Keratinocyte (primary cell): ENCODE measurements around the gene IQCK. TPM values are rescaled to one million over a fixed set of nuclear protein-coding genes. Genes with fewer than 3 reads are reported as not detected.
A peak's percentile ranks its signal among the peaks of the same experiment; 100 is the strongest.

Experiments
- DNase-seq: peaks from one replicate; pipeline ENCODE4 v3.0.0-alpha.2; 2011; ENCODE audit warnings: low read depth, missing footprints, low spot score
- FAIRE-seq: peaks from 2 replicates; lab custom pipeline; 2011; peaks lifted over from hg19 to GRCh38; lab: Jason Lieb, UNC
- H2AFZ ChIP-seq: 2 replicates; pipeline ENCODE4 v1.6.0; 2012; ENCODE audit warnings: low read length, control low read depth, inconsistent platforms; ENCODE audit not compliant: control insufficient read depth
- H3K27ac ChIP-seq: 2 replicates; pipeline ENCODE4 v1.5.1; 2011; ENCODE audit warnings: low read length; ENCODE audit not compliant: control insufficient read depth, insufficient read depth
- H3K27me3 ChIP-seq: 3 replicates; pipeline ENCODE4 v1.6.0; 2011; ENCODE audit warnings: low read length; ENCODE audit not compliant: control insufficient read depth, insufficient read depth; ENCODE audit errors: extremely low read depth
- H3K36me3 ChIP-seq, 2 experiments: 2 replicates in 1 of 2; 3 replicates in 1 of 2; pipeline ENCODE4 v1.5.1; 2011; ENCODE audit warnings: low read length in 2 of 2, mild to moderate bottlenecking in 1 of 2; ENCODE audit not compliant: control insufficient read depth in 2 of 2, insufficient read depth in 2 of 2; ENCODE audit errors: extremely low read depth in 1 of 2
- H3K4me1 ChIP-seq: 3 replicates; pipeline ENCODE4 v1.5.1; 2011; ENCODE audit warnings: low read length; ENCODE audit not compliant: control insufficient read depth, insufficient read depth; ENCODE audit errors: extremely low read depth
- H3K4me2 ChIP-seq: 3 replicates; pipeline ENCODE4 v1.6.0; 2011; ENCODE audit warnings: low read depth, low read length; ENCODE audit not compliant: control insufficient read depth, insufficient read depth; ENCODE audit errors: extremely low read depth
- H3K4me3 ChIP-seq, 3 experiments: fragments of 200-600 bp in 1 of 3; sonication (generic) in 1 of 3; 2 replicates in 2 of 3; 3 replicates in 1 of 3; pipeline ENCODE4 v1.5.1; 2011 to 2016; ENCODE audit warnings: low read length in 3 of 3, mild to moderate bottlenecking in 3 of 3, control low read depth in 2 of 3, inconsistent platforms in 1 of 3, low read depth in 1 of 3, mixed read lengths in 1 of 3, mixed run types in 1 of 3, moderate library complexity in 1 of 3; ENCODE audit not compliant: control insufficient read depth in 2 of 3, insufficient read depth in 2 of 3; ENCODE audit errors: extremely low read depth in 1 of 3
- H3K79me2 ChIP-seq: 2 replicates; pipeline ENCODE4 v1.6.0; 2012; ENCODE audit warnings: low read length; ENCODE audit not compliant: control insufficient read depth, insufficient read depth
- H3K9ac ChIP-seq: 3 replicates; pipeline ENCODE4 v1.6.0; 2011; ENCODE audit warnings: low read length; ENCODE audit not compliant: control insufficient read depth, insufficient read depth; ENCODE audit errors: extremely low read depth
- H3K9me1 ChIP-seq: 3 replicates; pipeline ENCODE4 v1.6.0; 2011; ENCODE audit warnings: low read length; ENCODE audit not compliant: control insufficient read depth, insufficient read depth; ENCODE audit errors: extremely low read depth
- H3K9me3 ChIP-seq: 2 replicates; pipeline ENCODE4 v1.5.1; 2012; ENCODE audit warnings: low read depth, low read length; ENCODE audit not compliant: control insufficient read depth
- H4K20me1 ChIP-seq: 3 replicates; pipeline ENCODE4 v1.6.0; 2011; ENCODE audit warnings: low read length; ENCODE audit not compliant: control insufficient read depth, insufficient read depth; ENCODE audit errors: extremely low read depth
- CTCF ChIP-seq, 3 experiments: IDR thresholded peaks in 1 of 3; conservative IDR thresholded peaks in 1 of 3; optimal IDR thresholded peaks in 1 of 3; 2 replicates in 2 of 3; 3 replicates in 1 of 3; pipeline versions ENCODE3 to v1.5.1; 2011; ENCODE audit warnings: low read length in 3 of 3, mild to moderate bottlenecking in 3 of 3, moderate library complexity in 2 of 3, control low read depth in 1 of 3, inconsistent platforms in 1 of 3; ENCODE audit not compliant: insufficient read depth in 2 of 3; ENCODE audit errors: extremely low read depth in 1 of 3
- EZH2 ChIP-seq: IDR thresholded peaks from one replicate; pipeline ENCODE4 v1.6.1; 2012; ENCODE audit warnings: inconsistent platforms, mild to moderate bottlenecking, low read length, moderate library complexity
- dilution Hi-C: fragments of 300-500 bp; cut with MboI; formaldehyde crosslinking; loops from one replicate; pipeline ENCODE4 v1.7.0; 2020; ENCODE audit warnings: low sequenced_read_pairs; ENCODE audit not compliant: extremely low pct_ligation_motif_present
- polyA plus RNA-seq, 5 experiments: library from polyadenylated mRNA; depleted of rRNA in 3 of 5; stranded (reverse) in 3 of 5; stranded (forward) in 1 of 5; unstranded in 1 of 5; fragments of >200 nt; gene quantifications; 1 replicate in 1 of 5; 2 replicates in 3 of 5; 3 replicates in 1 of 5; pipeline versions ENCODE4 v1.2.1 to v1.2.3, GENCODE V29; 2011 to 2012; ENCODE audit warnings: missing spikeins in 2 of 5, low read depth in 1 of 5, low replicate concordance in 1 of 5

IQCK gene
- polyA plus RNA-seq, 1 donor (not counting 4 experiments of a cell fraction or from before 2014, with no cell fraction given), result 9.7 TPM

DNA sequence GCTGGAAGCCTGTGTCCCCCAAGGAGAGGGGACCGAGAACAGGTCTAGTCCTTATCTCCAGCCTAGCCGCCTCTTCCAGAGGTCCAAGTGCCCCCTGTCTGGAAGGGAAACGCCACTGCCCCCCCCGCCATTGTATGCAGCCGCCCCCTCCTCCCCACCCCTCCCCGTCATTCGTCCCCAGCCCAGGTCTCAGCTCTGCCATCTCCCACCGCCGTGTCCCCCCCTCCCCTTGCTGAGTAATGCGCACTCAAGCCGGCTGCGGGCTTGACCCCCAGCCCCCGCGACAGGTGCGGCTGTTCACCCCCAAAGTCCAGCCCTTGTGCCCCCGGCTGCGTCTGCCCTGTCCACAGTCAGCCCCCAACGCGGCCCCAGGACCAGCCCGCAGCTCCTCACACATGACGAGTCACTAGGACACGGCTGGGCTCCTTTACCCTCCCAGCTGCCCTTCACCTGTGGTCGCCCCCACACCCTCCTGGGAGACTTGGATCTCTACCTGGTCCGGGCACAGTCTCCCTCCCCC, 166.0 kb downstream of the IQCK start:
- H3K27me3 ChIP-seq, result peaks cover 36% of the 10 kb centered on the region
- DNase-seq, result no peak
- no peaks in the 10 kb centered on the region for H3K79me2 ChIP-seq
- no peak overlapping the region for H3K27ac ChIP-seq
- H2AFZ ChIP-seq, result no peak overlapping the region
- no peaks in the 10 kb centered on the region for H4K20me1 ChIP-seq
- no peak overlapping the region for H3K4me3 ChIP-seq
- H3K9me1 ChIP-seq, result no peaks in the 10 kb centered on the region
- H3K36me3 ChIP-seq, result no peaks in the 10 kb centered on the region
- H3K9ac ChIP-seq, result no peak overlapping the region
- no peak overlapping the region for H3K4me2 ChIP-seq
- peaks cover 14% of the 10 kb centered on the region for H3K4me1 ChIP-seq
- TF ChIP-seq CTCF (optimal IDR thresholded peaks at IDR 0.05 in 1 of 3, IDR thresholded peaks at IDR 0.05 in 1 of 3, conservative IDR thresholded peaks at IDR 0.05 in 1 of 3; ENCODE audit: extremely low read depth in 1 of 3, insufficient read depth in 2 of 3, low read length in 3 of 3) (no peak), EZH2 (peak; percentile 34)
- dilution Hi-C loops, result loop anchor here (10.0 kb wide), 1 partner anchor 269 kb away; no protein-coding TSS in a partner anchor
- no peaks in the 10 kb centered on the region for H3K9me3 ChIP-seq
- FAIRE-seq, result no peak

DNA sequence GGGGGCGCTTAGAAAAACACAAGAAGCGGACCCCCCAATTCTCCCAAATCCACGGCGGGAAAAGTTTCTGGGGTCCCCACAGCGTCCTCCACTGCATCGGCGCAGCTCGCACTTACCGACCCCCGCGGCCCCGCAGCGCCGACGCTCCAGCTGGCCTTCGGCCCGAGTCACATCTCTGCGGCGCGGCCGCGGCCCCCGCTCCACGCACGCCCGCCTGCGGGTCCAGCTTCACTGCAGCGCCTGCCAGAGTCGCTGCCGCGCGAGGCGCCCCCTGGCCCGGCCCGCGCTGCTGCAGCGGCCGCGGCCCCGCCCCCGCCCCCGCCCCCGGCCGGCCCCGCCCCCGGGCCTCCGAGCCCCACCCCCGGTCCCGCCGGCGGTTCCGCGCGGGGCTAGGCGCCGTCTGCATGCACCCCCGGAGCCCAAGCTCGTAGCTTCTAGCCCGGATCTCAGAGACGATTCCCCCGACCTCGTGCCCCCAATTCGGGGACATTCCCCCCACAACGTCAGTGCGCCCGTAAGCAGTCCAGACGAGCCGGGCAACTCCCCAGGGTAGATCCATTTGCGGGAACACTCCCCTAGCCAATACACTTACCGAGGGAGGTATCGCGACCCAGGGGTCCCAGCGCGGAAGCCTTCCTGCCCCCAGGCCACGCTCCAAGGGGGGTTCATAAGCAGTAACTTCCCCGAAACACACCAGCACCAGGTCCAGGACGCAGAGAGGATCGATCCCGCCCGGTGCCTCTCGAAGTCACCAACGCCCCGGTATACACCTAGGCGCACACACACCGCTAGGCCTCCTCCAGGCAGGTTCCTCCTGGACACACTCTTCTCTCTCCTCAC, 166.8 kb downstream of the IQCK start, which contains the start of gene GPRC5B:
GPRC5B (minus strand) TSS at position 238 of the 840 bp plus-strand sequence. CDS start 12,003 bp downstream, outside the sequence.
- Histone ChIP-seq H3K27me3 (peaks cover 36% of the 10 kb centered on the region), H4K20me1 (no peaks in the 10 kb centered on the region), H3K79me2 (no peaks in the 10 kb centered on the region), H3K9me1 (no peaks in the 10 kb centered on the region), H3K27ac (no peak within 1 kb of the TSS), H3K9ac (no peak within 1 kb of the TSS), H3K36me3 (no peaks in the 10 kb centered on the region), H3K4me3 (peak within 1 kb of the TSS; percentile 41 to 65 (median 62)), H3K9me3 (no peaks in the 10 kb centered on the region), H2AFZ (peak within 1 kb of the TSS; percentile 90), H3K4me1 (peaks cover 11% of the 10 kb centered on the region), H3K4me2 (peak within 1 kb of the TSS; percentile 83)
- no peak for FAIRE-seq
- DNase-seq, result no peak
- TF ChIP-seq EZH2 (no peak), CTCF (optimal IDR thresholded peaks at IDR 0.05 in 1 of 3, IDR thresholded peaks at IDR 0.05 in 1 of 3, conservative IDR thresholded peaks at IDR 0.05 in 1 of 3; ENCODE audit: extremely low read depth in 1 of 3, insufficient read depth in 2 of 3, low read length in 3 of 3) (peak in 1 of 3 experiments; percentile 35)
- dilution Hi-C loops, result loop anchor here (10.0 kb wide), 1 partner anchor 270 kb away; no protein-coding TSS in a partner anchor
